GM12878 (cell line): ENCODE results near the gene LTBP4.

Source experiments
- RAD21 ChIP-seq: IDR thresholded peaks from 2 replicates; pipeline ENCODE4 v1.6.1; 2011; ENCODE audit warnings: mild to moderate bottlenecking, low read depth, low read length, moderate library complexity; ENCODE audit not compliant: insufficient read depth
- RAD51 ChIP-seq: fragments of 450-650 bp; IDR thresholded peaks from 2 replicates; pipeline ENCODE4 v1.6.1; 2016; ENCODE audit warnings: moderate library complexity, mild to moderate bottlenecking, inconsistent platforms
- SP1 ChIP-seq: IDR thresholded peaks from one replicate; pipeline ENCODE4 v1.6.1; 2011; ENCODE audit warnings: low read depth, low read length
- TF ChIP-seq, protein P1 (sequence below): fragments of 450-650 bp; IDR thresholded peaks from 2 replicates; pipeline ENCODE4 v1.6.1; 2018; ENCODE audit warnings: borderline replicate concordance, mild to moderate bottlenecking; ENCODE audit not compliant: partially characterized antibody

DNA sequence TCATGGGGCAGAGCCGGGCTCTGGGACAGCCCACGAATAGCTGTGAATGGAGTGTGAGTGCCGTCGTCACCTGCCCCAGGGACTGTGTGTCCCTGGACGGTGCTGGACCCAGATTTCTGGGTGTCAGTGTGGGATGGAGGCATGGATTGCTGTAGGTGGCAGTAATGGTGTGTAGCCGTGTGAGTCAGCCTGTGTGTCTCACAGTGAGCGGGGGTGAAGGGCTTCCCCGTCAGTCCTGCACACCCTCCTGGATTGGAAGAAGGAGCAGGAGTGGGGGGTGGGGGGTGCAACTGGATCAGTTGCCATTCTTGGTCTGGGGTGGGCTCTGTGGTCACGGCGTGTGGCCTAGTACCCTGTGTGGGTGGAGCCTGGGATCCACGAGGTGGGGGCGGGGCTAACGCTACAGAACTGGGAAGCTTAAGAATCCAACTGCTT lies 6.5 kb upstream of the LTBP4 start:
- TF ChIP-seq RAD21: no peak
- TF ChIP-seq RAD51: no peak
- TF ChIP-seq, protein P1, sequence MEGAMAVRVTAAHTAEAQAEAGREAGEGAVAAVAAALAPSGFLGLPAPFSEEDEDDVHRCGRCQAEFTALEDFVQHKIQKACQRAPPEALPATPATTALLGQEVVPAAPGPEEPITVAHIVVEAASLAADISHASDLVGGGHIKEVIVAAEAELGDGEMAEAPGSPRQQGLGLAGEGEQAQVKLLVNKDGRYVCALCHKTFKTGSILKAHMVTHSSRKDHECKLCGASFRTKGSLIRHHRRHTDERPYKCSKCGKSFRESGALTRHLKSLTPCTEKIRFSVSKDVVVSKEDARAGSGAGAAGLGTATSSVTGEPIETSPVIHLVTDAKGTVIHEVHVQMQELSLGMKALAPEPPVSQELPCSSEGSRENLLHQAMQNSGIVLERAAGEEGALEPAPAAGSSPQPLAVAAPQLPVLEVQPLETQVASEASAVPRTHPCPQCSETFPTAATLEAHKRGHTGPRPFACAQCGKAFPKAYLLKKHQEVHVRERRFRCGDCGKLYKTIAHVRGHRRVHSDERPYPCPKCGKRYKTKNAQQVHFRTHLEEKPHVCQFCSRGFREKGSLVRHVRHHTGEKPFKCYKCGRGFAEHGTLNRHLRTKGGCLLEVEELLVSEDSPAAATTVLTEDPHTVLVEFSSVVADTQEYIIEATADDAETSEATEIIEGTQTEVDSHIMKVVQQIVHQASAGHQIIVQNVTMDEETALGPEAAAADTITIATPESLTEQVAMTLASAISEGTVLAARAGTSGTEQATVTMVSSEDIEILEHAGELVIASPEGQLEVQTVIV: no peak
- TF ChIP-seq SP1: no peak
